Measurements from ENCODE around the gene DGKA. TPM values are rescaled to one million over a fixed set of nuclear protein-coding genes. Genes with fewer than 3 reads are reported as not detected.

The DGKA gene
- total RNA-seq, 1 experiment from 2014 or later, result 7.6 TPM

- TF ChIP-seq TCF7L2 (IDR thresholded peaks at IDR 0.05; ENCODE audit: low read depth, low read length) (no peak), SIN3A (IDR thresholded peaks at IDR 0.05; ENCODE audit: borderline replicate concordance, insufficient read depth, low read depth, low read length) (no peak), POLR2AphosphoS5 (IDR thresholded peaks at IDR 0.05; ENCODE audit: low read depth, low read length) (no peak)
- TF ChIP-seq, protein P1, sequence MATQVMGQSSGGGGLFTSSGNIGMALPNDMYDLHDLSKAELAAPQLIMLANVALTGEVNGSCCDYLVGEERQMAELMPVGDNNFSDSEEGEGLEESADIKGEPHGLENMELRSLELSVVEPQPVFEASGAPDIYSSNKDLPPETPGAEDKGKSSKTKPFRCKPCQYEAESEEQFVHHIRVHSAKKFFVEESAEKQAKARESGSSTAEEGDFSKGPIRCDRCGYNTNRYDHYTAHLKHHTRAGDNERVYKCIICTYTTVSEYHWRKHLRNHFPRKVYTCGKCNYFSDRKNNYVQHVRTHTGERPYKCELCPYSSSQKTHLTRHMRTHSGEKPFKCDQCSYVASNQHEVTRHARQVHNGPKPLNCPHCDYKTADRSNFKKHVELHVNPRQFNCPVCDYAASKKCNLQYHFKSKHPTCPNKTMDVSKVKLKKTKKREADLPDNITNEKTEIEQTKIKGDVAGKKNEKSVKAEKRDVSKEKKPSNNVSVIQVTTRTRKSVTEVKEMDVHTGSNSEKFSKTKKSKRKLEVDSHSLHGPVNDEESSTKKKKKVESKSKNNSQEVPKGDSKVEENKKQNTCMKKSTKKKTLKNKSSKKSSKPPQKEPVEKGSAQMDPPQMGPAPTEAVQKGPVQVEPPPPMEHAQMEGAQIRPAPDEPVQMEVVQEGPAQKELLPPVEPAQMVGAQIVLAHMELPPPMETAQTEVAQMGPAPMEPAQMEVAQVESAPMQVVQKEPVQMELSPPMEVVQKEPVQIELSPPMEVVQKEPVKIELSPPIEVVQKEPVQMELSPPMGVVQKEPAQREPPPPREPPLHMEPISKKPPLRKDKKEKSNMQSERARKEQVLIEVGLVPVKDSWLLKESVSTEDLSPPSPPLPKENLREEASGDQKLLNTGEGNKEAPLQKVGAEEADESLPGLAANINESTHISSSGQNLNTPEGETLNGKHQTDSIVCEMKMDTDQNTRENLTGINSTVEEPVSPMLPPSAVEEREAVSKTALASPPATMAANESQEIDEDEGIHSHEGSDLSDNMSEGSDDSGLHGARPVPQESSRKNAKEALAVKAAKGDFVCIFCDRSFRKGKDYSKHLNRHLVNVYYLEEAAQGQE (IDR thresholded peaks at IDR 0.05; ENCODE audit: insufficient read depth in 1 of 2, low read depth in 2 of 2, low read length in 1 of 2), result no peak
- TF ChIP-seq, protein P2, sequence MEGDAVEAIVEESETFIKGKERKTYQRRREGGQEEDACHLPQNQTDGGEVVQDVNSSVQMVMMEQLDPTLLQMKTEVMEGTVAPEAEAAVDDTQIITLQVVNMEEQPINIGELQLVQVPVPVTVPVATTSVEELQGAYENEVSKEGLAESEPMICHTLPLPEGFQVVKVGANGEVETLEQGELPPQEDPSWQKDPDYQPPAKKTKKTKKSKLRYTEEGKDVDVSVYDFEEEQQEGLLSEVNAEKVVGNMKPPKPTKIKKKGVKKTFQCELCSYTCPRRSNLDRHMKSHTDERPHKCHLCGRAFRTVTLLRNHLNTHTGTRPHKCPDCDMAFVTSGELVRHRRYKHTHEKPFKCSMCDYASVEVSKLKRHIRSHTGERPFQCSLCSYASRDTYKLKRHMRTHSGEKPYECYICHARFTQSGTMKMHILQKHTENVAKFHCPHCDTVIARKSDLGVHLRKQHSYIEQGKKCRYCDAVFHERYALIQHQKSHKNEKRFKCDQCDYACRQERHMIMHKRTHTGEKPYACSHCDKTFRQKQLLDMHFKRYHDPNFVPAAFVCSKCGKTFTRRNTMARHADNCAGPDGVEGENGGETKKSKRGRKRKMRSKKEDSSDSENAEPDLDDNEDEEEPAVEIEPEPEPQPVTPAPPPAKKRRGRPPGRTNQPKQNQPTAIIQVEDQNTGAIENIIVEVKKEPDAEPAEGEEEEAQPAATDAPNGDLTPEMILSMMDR (IDR thresholded peaks at IDR 0.05), result no peak
- no peaks in the 10 kb centered on the region for H3K36me3 ChIP-seq (ENCODE audit: control insufficient read depth, insufficient read depth, low read length)
- intact Hi-C loops (cut with micrococcal nuclease; ENCODE audit: unreplicated experiment) (no loop called here), in situ Hi-C loops (cut with HindIII; ENCODE audit: low pct_unique_long_range_greater_than_20kb, low sequenced_read_pairs) (no loop called here)
- no peak overlapping the region for H3K27ac ChIP-seq (ENCODE audit: low read length)
- ATAC-seq (no peak), DNase-seq (ENCODE audit: low read depth, low spot score) (no peak)
- peaks cover 18% of the 10 kb centered on the region for H3K4me1 ChIP-seq (ENCODE audit: control insufficient read depth, insufficient read depth, low read length)
- CTCF ChIA-PET, result no interaction called here
- no peaks in the 10 kb centered on the region for H3K9me3 ChIP-seq (ENCODE audit: control insufficient read depth, insufficient read depth, low read depth, low read length)
- POLR2A ChIA-PET, result no interaction called here
- BruUV-seq (replicated peaks), result no TSS peak
- peaks cover 14% of the 10 kb centered on the region; the same call in 1 of the 2 replicates for H3K27me3 ChIP-seq (ENCODE audit: control insufficient read depth, insufficient read depth, low read length)
- H3K4me3 ChIP-seq (ENCODE audit: low read depth in 2 of 2, low read length in 2 of 2), result no peak overlapping the region
These were observed 4.8 kb downstream of the DGKA start for GRCh38 chr12:55935738-55936151.

- Histone ChIP-seq H3K27me3 (ENCODE audit: control insufficient read depth, insufficient read depth, low read length) (peaks cover 7% of the 10 kb centered on the region; the same call in 1 of the 2 replicates), H3K27ac (ENCODE audit: low read length) (no peak overlapping the region), H3K36me3 (ENCODE audit: control insufficient read depth, insufficient read depth, low read length) (no peaks in the 10 kb centered on the region), H3K4me1 (ENCODE audit: control insufficient read depth, insufficient read depth, low read length) (peaks cover 4% of the 10 kb centered on the region; the same call in 1 of the 2 replicates), H3K9me3 (ENCODE audit: control insufficient read depth, insufficient read depth, low read depth, low read length) (no peaks in the 10 kb centered on the region), H3K4me3 (ENCODE audit: low read depth in 2 of 2, low read length in 2 of 2) (no peak overlapping the region)
- POLR2A ChIA-PET, result no interaction called here
- ATAC-seq, result no peak
- intact Hi-C loops (cut with micrococcal nuclease; ENCODE audit: unreplicated experiment) (no loop called here), in situ Hi-C loops (cut with HindIII; ENCODE audit: low pct_unique_long_range_greater_than_20kb, low sequenced_read_pairs) (no loop called here)
- no peak for DNase-seq (ENCODE audit: low read depth, low spot score)
- no TSS peak for BruUV-seq (replicated peaks)
- CTCF ChIA-PET, result interaction anchor here (0.9 kb wide), 1 partner anchor 81 kb away, joined by 3 read pairs; no protein-coding TSS in a partner anchor
- TF ChIP-seq SIN3A (IDR thresholded peaks at IDR 0.05; ENCODE audit: borderline replicate concordance, insufficient read depth, low read depth, low read length), result no peak
- TF ChIP-seq, protein P2 (IDR thresholded peaks at IDR 0.05), result no peak
These were observed 7.0 kb downstream of the DGKA start for GRCh38 chr12:55937981-55938380.
